Adrenal gland (tissue), 5 donors: ENCODE results near the gene GMDS.

Experiments used
- POLR2A ChIP-seq, 2 donors: fragments of 450-650 bp; IDR thresholded peaks; one replicate each; pipeline ENCODE4 v1.6.1; 2017; ENCODE audit warnings: antibody characterized with exemption in 2 of 2, mild to moderate bottlenecking in 2 of 2, moderate library complexity in 1 of 2
- TF ChIP-seq, protein P1 (sequence below), 6 experiments: fragments of 450-650 bp in 4 of 6; fragments of 200-600 bp in 2 of 6; sonication (generic) in 1 of 6; IDR thresholded peaks; 1 replicate in 5 of 6; 2 replicates in 1 of 6; pipeline versions ENCODE4 v1.5.1 to v1.8.0; 2016 to 2021; ENCODE audit warnings: antibody characterized with exemption in 6 of 6, mild to moderate bottlenecking in 2 of 6, moderate library complexity in 1 of 6
- donor health status: DM: no; HTN: no; CAD: no.

DNA sequence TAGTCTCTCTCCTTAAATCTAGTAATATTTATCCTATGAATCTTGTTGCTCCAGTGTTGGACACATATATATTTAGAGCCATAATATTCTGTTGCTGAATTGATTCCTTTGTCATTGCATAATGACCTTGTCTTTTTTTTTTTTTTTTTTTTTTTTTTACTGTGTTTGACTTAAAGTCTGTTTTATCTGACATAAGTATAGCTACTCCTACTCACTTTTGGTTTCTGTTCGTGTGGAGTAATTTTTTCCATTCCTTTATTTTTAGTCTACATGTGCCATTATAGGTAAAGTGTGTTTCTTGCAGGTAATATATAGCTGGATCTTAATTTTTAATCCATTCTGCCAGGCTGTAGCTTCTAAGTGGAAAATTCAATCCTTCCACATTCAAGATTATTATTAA is 166.5 kb downstream of the GMDS start:
- TF ChIP-seq, protein P1, sequence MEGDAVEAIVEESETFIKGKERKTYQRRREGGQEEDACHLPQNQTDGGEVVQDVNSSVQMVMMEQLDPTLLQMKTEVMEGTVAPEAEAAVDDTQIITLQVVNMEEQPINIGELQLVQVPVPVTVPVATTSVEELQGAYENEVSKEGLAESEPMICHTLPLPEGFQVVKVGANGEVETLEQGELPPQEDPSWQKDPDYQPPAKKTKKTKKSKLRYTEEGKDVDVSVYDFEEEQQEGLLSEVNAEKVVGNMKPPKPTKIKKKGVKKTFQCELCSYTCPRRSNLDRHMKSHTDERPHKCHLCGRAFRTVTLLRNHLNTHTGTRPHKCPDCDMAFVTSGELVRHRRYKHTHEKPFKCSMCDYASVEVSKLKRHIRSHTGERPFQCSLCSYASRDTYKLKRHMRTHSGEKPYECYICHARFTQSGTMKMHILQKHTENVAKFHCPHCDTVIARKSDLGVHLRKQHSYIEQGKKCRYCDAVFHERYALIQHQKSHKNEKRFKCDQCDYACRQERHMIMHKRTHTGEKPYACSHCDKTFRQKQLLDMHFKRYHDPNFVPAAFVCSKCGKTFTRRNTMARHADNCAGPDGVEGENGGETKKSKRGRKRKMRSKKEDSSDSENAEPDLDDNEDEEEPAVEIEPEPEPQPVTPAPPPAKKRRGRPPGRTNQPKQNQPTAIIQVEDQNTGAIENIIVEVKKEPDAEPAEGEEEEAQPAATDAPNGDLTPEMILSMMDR (IDR thresholded peaks at IDR 0.05): no peak
- no peak for TF ChIP-seq POLR2A (IDR thresholded peaks at IDR 0.05)
